ACHN (cell line): ENCODE data around the gene APOBEC2.

Source experiments
- DNase-seq: peaks from one replicate; pipeline ENCODE4 v3.0.0-alpha.2; 2015
- in situ Hi-C: cut with HindIII; loops from 2 replicates; pipeline ENCODE4 v1.10.0; 2017; ENCODE audit warnings: low sequenced_read_pairs, low pct_ligation_motif_present, low pct_unique_long_range_greater_than_20kb

Gene APOBEC2

GRCh38 chr6:41074692-41075436 is 21.9 kb downstream of the APOBEC2 start:
- in situ Hi-C loops, result no loop called here
- no peak for DNase-seq

GRCh38 chr6:41075651-41076626 is 22.9 kb downstream of the APOBEC2 start:
- in situ Hi-C loops, result no loop called here
- no peak for DNase-seq

- DNase-seq, result no peak
- in situ Hi-C loops, result no loop called here
Measured at GRCh38 chr6:41077536-41077935, 24.5 kb downstream of the APOBEC2 start.

- in situ Hi-C loops, result no loop called here
Measured at GRCh38 chr6:41078101-41078500, 25.1 kb downstream of the APOBEC2 start.

DNA sequence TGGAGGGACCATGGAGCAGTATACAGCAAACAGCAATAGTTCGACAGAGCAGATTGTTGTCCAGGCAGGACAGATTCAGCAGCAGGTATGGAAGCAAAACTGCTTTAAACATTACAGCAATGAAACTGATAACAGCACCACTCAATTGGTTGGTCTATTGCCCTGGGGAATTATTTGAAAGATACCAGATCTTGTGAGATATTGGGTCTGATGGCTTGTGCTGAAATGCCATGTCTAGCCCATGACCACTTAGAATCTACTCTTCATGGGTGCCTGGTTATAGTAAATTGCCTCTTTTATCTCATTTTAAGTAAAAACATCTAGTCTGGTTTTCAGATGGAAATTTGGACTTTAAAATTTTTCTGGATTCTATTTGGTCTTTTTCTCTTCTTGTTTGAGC is 26.1 kb downstream of the APOBEC2 start:
- in situ Hi-C loops, result no loop called here

More at GRCh38 chr6:41078101-41078500, 25.1 kb downstream of the APOBEC2 start:
- DNase-seq, result no peak

GRCh38 chr6:41080621-41081020 is 27.6 kb downstream of the APOBEC2 start:
- DNase-seq, result no peak
- in situ Hi-C loops, result no loop called here

More for the DNA sequence above, 26.1 kb downstream of the APOBEC2 start:
- DNase-seq, result no peak

GRCh38 chr6:41083072-41083471 is 30.1 kb downstream of the APOBEC2 start:
- in situ Hi-C loops, result no loop called here
- DNase-seq, result no peak

DNA sequence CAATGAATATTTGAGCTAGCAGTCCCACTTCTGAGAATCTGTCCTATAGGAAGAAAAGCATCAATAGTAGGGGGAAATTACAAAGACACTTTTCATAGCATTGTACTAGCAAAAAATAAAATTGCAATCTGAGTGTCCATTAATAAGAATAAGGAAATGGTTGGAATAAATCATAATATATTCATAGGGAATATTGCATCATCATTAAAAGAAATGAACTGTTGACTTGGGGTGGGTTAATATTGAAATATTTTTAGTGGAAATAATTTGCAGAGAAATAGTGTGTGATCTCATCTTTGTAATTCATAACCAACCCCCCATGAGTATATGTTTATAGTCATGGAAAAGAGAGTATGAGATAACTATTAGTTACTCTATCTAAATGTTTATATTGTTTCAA is 32.2 kb downstream of the APOBEC2 start:
- in situ Hi-C loops, result no loop called here
- no peak for DNase-seq

DNA sequence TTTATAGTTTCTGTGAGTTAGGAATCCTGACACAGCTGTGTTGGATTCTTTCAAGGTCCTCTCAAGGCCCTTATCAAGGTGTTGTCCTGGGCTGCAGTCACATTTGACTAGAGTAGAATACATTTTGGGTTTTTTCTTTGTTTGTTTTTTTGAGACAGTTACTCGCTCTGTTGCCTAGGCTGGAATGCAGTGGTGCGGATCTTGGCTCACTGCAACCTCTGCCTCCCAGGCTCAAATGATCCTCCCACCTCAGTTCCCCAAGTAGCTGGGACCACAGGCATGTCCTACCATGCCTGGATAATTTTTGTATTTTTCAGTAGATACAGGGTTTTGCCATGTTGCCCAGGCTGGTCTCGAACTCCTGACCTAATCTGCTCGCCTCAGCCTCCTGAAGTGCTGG is 35.4 kb downstream of the APOBEC2 start:
- in situ Hi-C loops, result no loop called here
- no peak for DNase-seq

- DNase-seq, result no peak
- in situ Hi-C loops, result no loop called here
Measured at GRCh38 chr6:41090841-41091761, 38.1 kb downstream of the APOBEC2 start.

DNA sequence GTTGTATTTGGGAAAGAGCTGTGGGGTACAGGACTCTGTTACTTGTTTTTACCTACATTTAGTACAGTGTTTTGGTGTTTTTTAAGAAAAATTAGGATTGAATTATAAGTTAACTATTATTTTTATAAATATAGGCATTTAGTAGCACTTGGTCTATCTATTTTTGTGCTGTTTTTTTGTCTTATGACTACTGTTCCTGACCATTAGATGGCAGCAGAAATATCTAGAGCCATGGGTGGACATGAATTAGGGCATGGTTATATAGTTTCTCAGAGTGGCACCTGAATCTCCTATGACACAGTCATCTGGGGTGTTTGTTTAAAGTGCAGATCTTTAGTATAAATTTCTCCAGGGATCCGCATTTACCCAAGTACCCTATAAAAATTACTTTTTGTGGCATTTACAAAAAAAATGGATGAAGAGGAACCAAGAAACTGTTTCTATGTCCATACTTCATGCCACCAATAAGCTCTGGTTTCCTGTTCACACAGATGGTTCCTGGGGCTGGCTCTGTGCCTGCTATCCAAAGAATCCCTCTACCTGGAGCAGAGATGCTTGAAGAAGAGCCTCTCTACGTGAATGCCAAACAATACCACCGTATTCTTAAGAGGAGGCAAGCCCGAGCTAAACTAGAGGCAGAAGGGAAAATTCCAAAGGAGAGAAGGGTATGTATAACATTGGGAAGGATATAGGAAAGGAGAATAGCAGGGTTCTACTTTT is 39.6 kb downstream of the APOBEC2 start:
- in situ Hi-C loops, result no loop called here

GRCh38 chr6:41093729-41094128 is 40.7 kb downstream of the APOBEC2 start:
- in situ Hi-C loops, result no loop called here

More for the DNA sequence above, 39.6 kb downstream of the APOBEC2 start:
- peak; percentile 31 for DNase-seq

GRCh38 chr6:41097467-41098090 is 44.6 kb downstream of the APOBEC2 start:
- no peak for DNase-seq
- in situ Hi-C loops, result no loop called here

More at GRCh38 chr6:41093729-41094128, 40.7 kb downstream of the APOBEC2 start:
- DNase-seq, result no peak

DNA sequence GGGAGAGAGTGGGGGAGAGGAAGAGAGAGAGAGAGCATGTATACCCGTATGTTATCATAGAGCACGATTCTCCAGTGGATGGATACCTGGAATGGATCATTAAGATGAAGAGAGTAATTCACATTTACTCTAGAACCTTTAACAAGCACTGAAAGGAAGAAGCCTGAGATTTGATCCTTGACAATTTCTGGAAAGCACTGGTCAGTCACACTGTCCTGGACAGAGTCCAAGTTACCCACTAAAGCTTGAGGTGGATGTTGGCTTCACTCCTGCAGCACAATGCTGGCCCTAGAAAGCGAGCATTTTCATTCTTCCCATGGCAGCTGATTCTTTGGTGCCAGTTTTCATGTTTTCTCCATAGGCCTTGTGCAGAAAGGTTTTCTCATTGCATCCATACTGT is 45.4 kb downstream of the APOBEC2 start:
- in situ Hi-C loops, result no loop called here
- no peak for DNase-seq

- DNase-seq, result no peak
- in situ Hi-C loops, result no loop called here
Measured at GRCh38 chr6:41100871-41101287, 47.9 kb downstream of the APOBEC2 start.

- no peak for DNase-seq
- in situ Hi-C loops, result no loop called here
Measured at GRCh38 chr6:41103847-41104246, 50.8 kb downstream of the APOBEC2 start.

GRCh38 chr6:41111017-41111416 is 58.0 kb downstream of the APOBEC2 start:
- in situ Hi-C loops, result no loop called here
- no peak for DNase-seq
